ENCODE measurements around the gene MGAT5. TPM values are rescaled to one million over a fixed set of nuclear protein-coding genes. Genes with fewer than 3 reads are reported as not detected.

The MGAT5 gene
- total RNA-seq, 4 donors from 2014 or later, result 10.3 to 53.2 (median 27.0) TPM

GRCh38 chr2:134381141-134381540, 127.3 kb downstream of the MGAT5 start:
- H3K27ac ChIP-seq, result no peak overlapping the region
- intact Hi-C loops (cut with DNase I; ENCODE audit: low total_unique reads), result no loop called here
- H3K9me3 ChIP-seq, result no peaks in the 10 kb centered on the region
- peaks cover 0 to 3% of the 10 kb centered on the region in 2 donors for H3K4me1 ChIP-seq
- H3K27me3 ChIP-seq, result no peaks in the 10 kb centered on the region
- H3K4me3 ChIP-seq, result no peak overlapping the region
- TF ChIP-seq POLR2A (IDR thresholded peaks at IDR 0.05), result no peak
- no peak for DNase-seq
- no peaks in the 10 kb centered on the region for H3K36me3 ChIP-seq

DNA sequence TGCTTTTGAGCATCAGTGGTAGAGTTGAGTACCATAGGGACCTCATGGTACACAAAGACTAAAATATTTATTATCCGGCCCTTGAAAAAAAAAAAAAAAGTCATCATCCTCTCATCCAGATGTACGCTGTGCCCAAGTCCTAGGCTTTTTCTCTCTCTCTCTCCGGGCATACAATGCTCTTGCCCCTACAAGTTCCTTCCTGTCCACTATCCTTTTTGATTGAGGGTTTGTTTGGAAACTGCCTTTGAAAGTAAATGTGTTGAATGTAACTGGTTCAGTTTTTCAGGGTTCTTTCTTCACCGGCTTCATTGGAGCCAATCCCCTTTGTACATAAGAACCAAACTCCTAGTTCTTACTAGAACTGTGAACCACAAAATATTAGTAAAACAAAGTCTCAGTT, 130.3 kb downstream of the MGAT5 start:
- no peak overlapping the region for H3K27ac ChIP-seq
- intact Hi-C loops (cut with DNase I; ENCODE audit: low total_unique reads), result no loop called here
- no peak for DNase-seq
- H3K27me3 ChIP-seq, result no peaks in the 10 kb centered on the region
- no peak for TF ChIP-seq POLR2A (IDR thresholded peaks at IDR 0.05)
- TF ChIP-seq CTCF (IDR thresholded peaks at IDR 0.05), result no peak
- H3K4me1 ChIP-seq, result no peaks in the 10 kb centered on the region
- H3K36me3 ChIP-seq, result no peaks in the 10 kb centered on the region
- H3K9me3 ChIP-seq, result no peaks in the 10 kb centered on the region
- H3K4me3 ChIP-seq, result no peak overlapping the region

- intact Hi-C loops (cut with DNase I; ENCODE audit: low total_unique reads), result no loop called here
- TF ChIP-seq POLR2A (IDR thresholded peaks at IDR 0.05), result no peak
- TF ChIP-seq CTCF (IDR thresholded peaks at IDR 0.05), result no peak
- H3K27me3 ChIP-seq, result no peaks in the 10 kb centered on the region
- H3K27ac ChIP-seq, result no peak overlapping the region
- H3K36me3 ChIP-seq, result no peaks in the 10 kb centered on the region
- no peaks in the 10 kb centered on the region for H3K4me1 ChIP-seq
- DNase-seq, result no peak
- no peaks in the 10 kb centered on the region for H3K9me3 ChIP-seq
- no peak overlapping the region for H3K4me3 ChIP-seq
Measured at GRCh38 chr2:134385195-134385594, 131.3 kb downstream of the MGAT5 start.

DNA sequence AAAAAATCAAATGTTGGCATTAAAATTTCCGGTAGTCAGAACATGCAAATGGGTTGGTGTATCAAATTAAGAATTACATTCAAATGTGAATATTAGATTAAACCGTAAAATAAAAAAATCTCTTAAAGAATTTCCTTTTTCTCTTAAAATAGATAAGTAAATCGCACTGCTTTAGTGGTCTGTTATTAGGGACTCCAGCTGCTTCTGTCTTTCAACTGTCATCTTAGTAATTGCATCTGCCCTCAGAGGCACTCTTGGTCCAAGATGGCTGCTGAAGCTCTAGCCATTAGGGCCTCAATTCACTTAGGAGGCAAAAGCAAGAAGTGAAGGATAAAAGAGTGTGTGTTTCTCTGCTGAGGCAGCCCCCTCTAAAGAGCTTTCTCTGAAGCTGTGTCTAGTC, 132.4 kb downstream of the MGAT5 start:
- no peaks in the 10 kb centered on the region for H3K9me3 ChIP-seq
- no peak overlapping the region for H3K27ac ChIP-seq
- no peaks in the 10 kb centered on the region for H3K27me3 ChIP-seq
- H3K4me3 ChIP-seq, result no peak overlapping the region
- TF ChIP-seq CTCF (IDR thresholded peaks at IDR 0.05) (no peak), POLR2A (IDR thresholded peaks at IDR 0.05) (no peak)
- intact Hi-C loops (cut with DNase I; ENCODE audit: low total_unique reads), result no loop called here
- H3K4me1 ChIP-seq, result no peaks in the 10 kb centered on the region
- H3K36me3 ChIP-seq, result no peaks in the 10 kb centered on the region
- no peak for DNase-seq

GRCh38 chr2:134389381-134389780, 135.5 kb downstream of the MGAT5 start:
- no peak for TF ChIP-seq POLR2A (IDR thresholded peaks at IDR 0.05)
- TF ChIP-seq CTCF (IDR thresholded peaks at IDR 0.05), result no peak
- no peak for DNase-seq
- peaks cover 0 to 5% of the 10 kb centered on the region in 2 donors for H3K4me1 ChIP-seq
- intact Hi-C loops (cut with DNase I; ENCODE audit: low total_unique reads), result no loop called here
- no peaks in the 10 kb centered on the region for H3K36me3 ChIP-seq
- no peaks in the 10 kb centered on the region for H3K27me3 ChIP-seq
- no peak overlapping the region for H3K4me3 ChIP-seq
- no peak overlapping the region for H3K27ac ChIP-seq
- no peaks in the 10 kb centered on the region for H3K9me3 ChIP-seq

- Histone ChIP-seq H3K27me3 (no peaks in the 10 kb centered on the region), H3K4me3 (no peak overlapping the region), H3K9me3 (no peaks in the 10 kb centered on the region), H3K36me3 (no peaks in the 10 kb centered on the region), H3K27ac (peak overlapping the region in 1 of 2 donors; percentile 33), H3K4me1 (peaks cover 0 to 5% of the 10 kb centered on the region in 2 donors)
- no peak for TF ChIP-seq CTCF (IDR thresholded peaks at IDR 0.05)
- TF ChIP-seq POLR2A (IDR thresholded peaks at IDR 0.05), result no peak
- intact Hi-C loops (cut with DNase I; ENCODE audit: low total_unique reads), result no loop called here
- no peak for DNase-seq
Measured at GRCh38 chr2:134391751-134392160, 137.9 kb downstream of the MGAT5 start.

Measured in uterus (tissue), 4 donors.